ENCODE measurements around the gene PLPPR3. TPM values are rescaled to one million over a fixed set of nuclear protein-coding genes. Genes with fewer than 3 reads are reported as not detected.

Gene PLPPR3
- polyA plus RNA-seq (2011; rRNA removed) = 0.56 and 1.1 TPM in 2 replicates
- 0.77 and 1.2 TPM in 2 replicates for polyA minus RNA-seq (2011; rRNA and poly(A)+ RNA removed)

GRCh38 chr19:821825-822503 lies at the start of gene PLPPR3:
Gene PLPPR3, minus strand, starts transcription at chr19:821955. Its CDS starts 396 bp downstream, at chr19:821559.
- no peaks in the 10 kb centered on the region for H3K27me3 ChIP-seq (ENCODE audit: control insufficient read depth, insufficient read depth, low read length)
- DNase-seq (ENCODE audit: low read depth) = no peak
- no peak for TF ChIP-seq CTCF (IDR thresholded peaks at IDR 0.05; ENCODE audit: insufficient read depth, low read depth, low read length)
- no peaks in the 10 kb centered on the region for H3K36me3 ChIP-seq (ENCODE audit: control insufficient read depth, insufficient read depth, low read length)
- peak within 1 kb of the TSS; percentile 40 for H3K4me3 ChIP-seq (ENCODE audit: low read depth, low read length)
- ChIA-PET POLR2A (no interaction called here), CTCF (no interaction called here)

GRCh38 chr19:870963-871401 lies 49.2 kb upstream of the PLPPR3 start:
- CTCF ChIA-PET = no interaction called here
- no peaks in the 10 kb centered on the region for H3K27me3 ChIP-seq (ENCODE audit: control insufficient read depth, insufficient read depth, low read length)
- DNase-seq (ENCODE audit: low read depth) = no peak
- H3K36me3 ChIP-seq (ENCODE audit: control insufficient read depth, insufficient read depth, low read length) = peaks cover 28% of the 10 kb centered on the region
- no peak overlapping the region for H3K4me3 ChIP-seq (ENCODE audit: low read depth, low read length)
- no peak for TF ChIP-seq CTCF (IDR thresholded peaks at IDR 0.05; ENCODE audit: insufficient read depth, low read depth, low read length)
- POLR2A ChIA-PET = no interaction called here

- POLR2A ChIA-PET = no interaction called here
- H3K4me3 ChIP-seq (ENCODE audit: low read depth, low read length) = no peak overlapping the region
- no peak for TF ChIP-seq CTCF (IDR thresholded peaks at IDR 0.05; ENCODE audit: insufficient read depth, low read depth, low read length)
- no peaks in the 10 kb centered on the region for H3K27me3 ChIP-seq (ENCODE audit: control insufficient read depth, insufficient read depth, low read length)
- CTCF ChIA-PET = no interaction called here
- H3K36me3 ChIP-seq (ENCODE audit: control insufficient read depth, insufficient read depth, low read length) = peaks cover 26% of the 10 kb centered on the region
- no peak for DNase-seq (ENCODE audit: low read depth)
Observed at GRCh38 chr19:870314-870713, 48.6 kb upstream of the PLPPR3 start.

GRCh38 chr19:869245-870177 lies 47.8 kb upstream of the PLPPR3 start:
- Histone ChIP-seq H3K36me3 (ENCODE audit: control insufficient read depth, insufficient read depth, low read length) (peaks cover 26% of the 10 kb centered on the region), H3K4me3 (ENCODE audit: low read depth, low read length) (no peak overlapping the region), H3K27me3 (ENCODE audit: control insufficient read depth, insufficient read depth, low read length) (no peaks in the 10 kb centered on the region)
- TF ChIP-seq CTCF (IDR thresholded peaks at IDR 0.05; ENCODE audit: insufficient read depth, low read depth, low read length) = no peak
- ChIA-PET CTCF (interaction anchor here (0.6 kb wide), 1 partner anchor 91 kb away, joined by 3 read pairs; no protein-coding TSS in a partner anchor), POLR2A (interaction anchor here (0.7 kb wide), 1 partner anchor 70 kb away, joined by 4 read pairs; no protein-coding TSS in a partner anchor)
- DNase-seq (ENCODE audit: low read depth) = peak; percentile 80

Data from BJ (cell line).